ENCODE measurements around the gene AP5B1.

AP5B1 gene

GRCh38 chr11:65798882-65799281 lies 18.1 kb upstream of the AP5B1 start:
- DNase-seq: no peak

- no peak for DNase-seq
Measured at GRCh38 chr11:65797711-65798110, 16.9 kb upstream of the AP5B1 start.

- DNase-seq: no peak
Measured at GRCh38 chr11:65796726-65797601, 16.2 kb upstream of the AP5B1 start.

- no peak for DNase-seq
Measured at GRCh38 chr11:65794570-65795510, 14.1 kb upstream of the AP5B1 start.

- DNase-seq: no peak
Measured at GRCh38 chr11:65793625-65794400, 13.0 kb upstream of the AP5B1 start.

GRCh38 chr11:65793144-65793581 lies 12.4 kb upstream of the AP5B1 start:
- no peak for DNase-seq

- no peak for DNase-seq
Measured at GRCh38 chr11:65792456-65792855, 11.7 kb upstream of the AP5B1 start.

- DNase-seq: no peak
Measured at GRCh38 chr11:65791719-65792213, 11.0 kb upstream of the AP5B1 start.

- no peak for DNase-seq
Measured at GRCh38 chr11:65790902-65791650, 10.3 kb upstream of the AP5B1 start.

- DNase-seq: no peak
Measured at GRCh38 chr11:65790104-65790901, 9.5 kb upstream of the AP5B1 start.

- DNase-seq: no peak
Measured at GRCh38 chr11:65789230-65790103, 8.7 kb upstream of the AP5B1 start.

- no peak for DNase-seq
Measured at GRCh38 chr11:65788821-65789220, 8.0 kb upstream of the AP5B1 start.

GRCh38 chr11:65787649-65788622 lies 7.2 kb upstream of the AP5B1 start:
- DNase-seq: no peak

GRCh38 chr11:65786786-65787636 lies 6.2 kb upstream of the AP5B1 start, which contains the start of gene OVOL1:
OVOL1 (plus strand) TSS chr11:65787063; CDS start chr11:65787374, 311 bp downstream.
- DNase-seq: no peak

GRCh38 chr11:65786008-65786785 lies 5.4 kb upstream of the AP5B1 start:
- no peak for DNase-seq

GRCh38 chr11:65785319-65786007 lies 4.7 kb upstream of the AP5B1 start:
- DNase-seq: no peak
